Measurements from ENCODE around the gene MADCAM1.

MADCAM1 gene

GRCh38 chr19:488505-489417 is 7.5 kb upstream of the MADCAM1 start:
- peak; percentile 82 for DNase-seq (ENCODE audit: low spot score)

DNA sequence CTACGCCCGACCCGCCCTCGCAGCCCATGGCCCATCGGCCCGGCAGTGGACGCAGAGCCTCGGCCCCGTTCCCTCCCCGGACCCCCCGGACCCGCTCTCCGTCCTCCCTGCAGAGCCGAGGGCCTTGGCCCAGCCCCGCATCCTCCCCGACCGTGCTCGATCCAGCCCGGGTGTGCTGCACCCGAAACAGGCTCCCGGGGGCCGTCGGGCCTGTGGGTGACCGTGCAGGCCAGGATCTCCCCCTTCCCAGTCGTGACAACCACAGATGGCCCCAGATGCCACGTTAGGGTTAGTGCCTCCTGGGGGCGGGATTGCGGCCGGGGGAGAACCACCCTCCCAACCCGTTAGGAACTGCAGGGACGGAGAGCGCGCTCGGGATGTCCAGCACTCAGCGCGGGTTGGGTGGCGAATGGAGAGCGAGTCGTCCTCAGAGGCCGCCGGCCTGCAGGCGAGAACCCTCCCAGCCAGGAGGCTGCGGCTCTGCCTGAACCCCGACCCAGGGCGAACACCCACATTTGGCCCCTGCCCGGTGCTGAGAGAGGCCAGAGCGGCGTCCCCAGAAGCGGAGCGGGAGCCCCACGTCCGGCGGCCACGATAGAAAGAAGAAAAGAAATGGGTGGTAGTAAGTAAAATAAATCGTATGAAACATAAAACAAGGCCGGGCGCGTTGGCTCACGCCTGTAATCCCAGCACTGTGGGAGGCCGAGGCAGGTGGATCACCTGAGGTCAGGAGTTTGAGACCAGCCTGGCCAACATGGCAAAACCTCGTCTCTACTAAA is 6.7 kb upstream of the MADCAM1 start:
- no peak for DNase-seq (ENCODE audit: low spot score)

GRCh38 chr19:491146-491741 is 5.0 kb upstream of the MADCAM1 start:
- no peak for DNase-seq (ENCODE audit: low spot score)

- DNase-seq (ENCODE audit: low spot score) = no peak
Observed at GRCh38 chr19:492091-492531, 4.2 kb upstream of the MADCAM1 start.

GRCh38 chr19:493391-494170 is 2.7 kb upstream of the MADCAM1 start:
- DNase-seq (ENCODE audit: low spot score) = no peak

DNA sequence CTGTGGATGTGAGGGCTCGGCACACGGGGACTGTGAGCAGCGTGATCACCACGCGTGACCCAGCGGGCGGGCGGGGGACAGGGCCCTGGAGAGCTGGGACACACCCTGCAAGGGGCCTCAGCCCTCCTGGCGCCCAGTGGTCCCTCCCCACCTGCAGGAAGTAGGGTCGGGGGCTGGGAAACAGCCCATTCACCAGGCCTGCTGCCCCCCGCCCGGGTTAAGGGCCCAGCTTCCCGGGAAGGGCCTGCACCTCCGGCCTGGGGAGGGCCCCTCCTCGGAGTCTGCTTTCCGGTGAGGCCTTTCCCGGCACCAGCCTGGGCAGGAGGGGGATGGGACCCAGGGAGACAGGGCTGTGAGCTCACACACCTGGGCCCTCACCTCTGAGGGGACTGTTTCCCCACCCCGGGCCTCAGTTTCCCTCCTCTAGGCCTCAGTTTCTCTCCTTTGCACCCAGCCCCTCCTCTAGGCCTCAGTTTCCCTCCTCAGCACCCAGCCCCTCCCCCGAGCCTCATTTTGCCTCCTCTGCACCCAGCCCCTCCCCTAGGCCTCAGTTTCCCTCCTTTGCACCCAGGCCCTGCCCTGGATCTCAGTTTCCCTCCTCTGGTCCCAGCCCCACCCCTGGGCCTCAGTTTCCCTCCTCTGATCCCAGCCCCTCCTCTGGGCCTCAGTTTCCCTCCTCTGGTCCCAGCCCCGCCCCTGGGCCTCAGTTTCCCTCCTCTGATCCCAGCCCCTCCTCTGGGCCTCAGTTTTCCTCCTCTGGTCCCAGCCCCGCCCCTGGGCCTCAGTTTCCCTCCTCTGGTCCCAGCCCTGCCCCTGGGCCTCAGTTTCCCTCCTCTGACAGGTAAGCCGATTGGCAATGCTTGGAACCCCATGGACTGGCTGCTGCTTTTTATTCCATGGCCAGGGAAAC is 1.9 kb upstream of the MADCAM1 start:
- no peak for DNase-seq (ENCODE audit: low spot score)

GRCh38 chr19:495081-495401 is 1.2 kb upstream of the MADCAM1 start:
- DNase-seq (ENCODE audit: low spot score) = no peak

GRCh38 chr19:495402-496111 is 729 bp upstream of the MADCAM1 start:
- no peak for DNase-seq (ENCODE audit: low spot score)

GRCh38 chr19:496986-497385 is 700 bp downstream of the MADCAM1 start:
- no peak for DNase-seq (ENCODE audit: low spot score)

DNA sequence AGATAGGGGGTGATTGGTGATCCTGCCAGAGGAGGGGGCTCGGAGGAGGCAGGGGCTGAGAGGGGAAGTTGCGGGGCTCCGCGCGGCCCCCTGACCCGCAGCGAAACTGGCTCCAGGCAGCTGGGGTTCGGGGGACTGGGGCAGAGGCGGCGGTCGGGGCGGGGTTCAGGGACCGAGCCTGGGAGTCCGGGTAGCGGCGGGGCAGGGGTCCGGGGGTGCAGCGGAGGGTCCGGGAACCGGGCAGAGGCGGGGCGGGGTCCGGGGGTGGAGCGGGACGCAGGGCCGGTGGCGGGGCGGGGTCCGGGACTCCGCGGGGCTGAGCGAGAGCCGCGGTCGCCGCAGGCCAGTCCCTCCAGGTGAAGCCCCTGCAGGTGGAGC is 1.2 kb downstream of the MADCAM1 start:
- no peak for DNase-seq (ENCODE audit: low spot score)

DNA sequence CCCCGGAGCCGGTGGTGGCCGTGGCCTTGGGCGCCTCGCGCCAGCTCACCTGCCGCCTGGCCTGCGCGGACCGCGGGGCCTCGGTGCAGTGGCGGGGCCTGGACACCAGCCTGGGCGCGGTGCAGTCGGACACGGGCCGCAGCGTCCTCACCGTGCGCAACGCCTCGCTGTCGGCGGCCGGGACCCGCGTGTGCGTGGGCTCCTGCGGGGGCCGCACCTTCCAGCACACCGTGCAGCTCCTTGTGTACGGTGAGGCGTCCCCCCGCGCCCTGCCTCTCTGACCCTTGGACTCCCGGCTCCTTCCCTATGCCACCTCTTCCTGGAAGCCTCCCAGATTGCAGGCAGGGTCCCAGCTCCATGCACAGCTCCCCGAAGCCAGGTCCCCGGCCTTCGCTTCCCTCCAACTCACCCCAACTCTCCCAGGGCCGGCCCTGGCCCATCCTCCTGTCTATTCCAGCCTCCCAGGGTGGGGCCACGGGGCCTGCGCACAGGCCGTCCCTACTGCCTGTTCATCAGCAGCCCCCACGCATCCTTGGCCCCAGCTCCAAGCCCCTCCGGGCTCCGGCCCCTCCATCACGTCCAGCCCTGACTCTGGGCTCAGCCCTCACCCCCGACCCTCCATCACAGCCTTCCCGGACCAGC is 1.7 kb downstream of the MADCAM1 start:
- DNase-seq (ENCODE audit: low spot score) = no peak

DNA sequence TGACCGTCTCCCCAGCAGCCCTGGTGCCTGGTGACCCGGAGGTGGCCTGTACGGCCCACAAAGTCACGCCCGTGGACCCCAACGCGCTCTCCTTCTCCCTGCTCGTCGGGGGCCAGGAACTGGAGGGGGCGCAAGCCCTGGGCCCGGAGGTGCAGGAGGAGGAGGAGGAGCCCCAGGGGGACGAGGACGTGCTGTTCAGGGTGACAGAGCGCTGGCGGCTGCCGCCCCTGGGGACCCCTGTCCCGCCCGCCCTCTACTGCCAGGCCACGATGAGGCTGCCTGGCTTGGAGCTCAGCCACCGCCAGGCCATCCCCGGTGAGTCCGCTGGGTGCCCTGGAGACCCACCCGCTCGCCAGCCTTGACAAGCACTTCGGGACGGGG is 2.2 kb downstream of the MADCAM1 start:
- DNase-seq (ENCODE audit: low spot score) = no peak

GRCh38 chr19:498977-499623 is 2.8 kb downstream of the MADCAM1 start:
- no peak for DNase-seq (ENCODE audit: low spot score)

GRCh38 chr19:501646-502045 is 5.4 kb downstream of the MADCAM1 start:
- DNase-seq (ENCODE audit: low spot score) = no peak

- no peak for DNase-seq (ENCODE audit: low spot score)
Observed at GRCh38 chr19:504616-505015, 8.3 kb downstream of the MADCAM1 start.

GRCh38 chr19:506404-507285 is 10.4 kb downstream of the MADCAM1 start:
- DNase-seq (ENCODE audit: low spot score) = peak; percentile 100

- DNase-seq (ENCODE audit: low spot score) = peak; percentile 55
Observed at GRCh38 chr19:507286-508203, 11.3 kb downstream of the MADCAM1 start, which contains the start of gene TPGS1. Gene TPGS1 (plus strand): TSS chr19:507497. CDS start chr19:507507, 10 bp downstream.
